Jurkat, Clone E6-1 (cell line): ENCODE measurements around the gene LTBP3.
A peak's percentile ranks its signal among the peaks of the same experiment; 100 is the strongest.

Experiments used
- DNase-seq: peaks from one replicate; pipeline ENCODE4 v3.0.0-alpha.2; 2011; ENCODE audit warnings: low read depth, low spot score
- H3K4me3 ChIP-seq: 2 replicates; pipeline ENCODE4 v1.5.1; 2011; ENCODE audit warnings: mild to moderate bottlenecking, low read length, control low read depth, moderate library complexity

LTBP3 gene

GRCh38 chr11:65502555-65503367 is 55.4 kb downstream of the LTBP3 start:
- peak overlapping the region; percentile 75 for H3K4me3 ChIP-seq
- no peak for DNase-seq

- peak overlapping the region; percentile 75 for H3K4me3 ChIP-seq
- no peak for DNase-seq
These were observed 55.9 kb downstream of the LTBP3 start for GRCh38 chr11:65502274-65502554.

GRCh38 chr11:65501472-65502273 is 56.5 kb downstream of the LTBP3 start:
- DNase-seq = no peak
- H3K4me3 ChIP-seq = peak overlapping the region; percentile 75

- H3K4me3 ChIP-seq = peak overlapping the region; percentile 75
- no peak for DNase-seq
These were observed 57.0 kb downstream of the LTBP3 start for GRCh38 chr11:65501186-65501471.

GRCh38 chr11:65500387-65501185 is 57.6 kb downstream of the LTBP3 start:
- no peak for DNase-seq
- peak overlapping the region; percentile 75 for H3K4me3 ChIP-seq

- H3K4me3 ChIP-seq = peak overlapping the region; percentile 75
- no peak for DNase-seq
These were observed 58.3 kb downstream of the LTBP3 start for GRCh38 chr11:65499713-65500386.

- H3K4me3 ChIP-seq = peak within 1 kb of the TSS; percentile 75
- peak; percentile 97 for DNase-seq
These were observed 59.0 kb downstream of the LTBP3 start, which contains the start of gene MALAT1 for GRCh38 chr11:65498977-65499712. Gene MALAT1 (plus strand): TSS chr11:65499045.

GRCh38 chr11:65498727-65498976 is 59.5 kb downstream of the LTBP3 start:
- DNase-seq = no peak
- peak overlapping the region; percentile 75 for H3K4me3 ChIP-seq

GRCh38 chr11:65498042-65498726 is 60.0 kb downstream of the LTBP3 start:
- peak; percentile 85 for DNase-seq
- H3K4me3 ChIP-seq = peak overlapping the region; percentile 75

- DNase-seq = peak; percentile 98
- peak overlapping the region; percentile 75 for H3K4me3 ChIP-seq
These were observed 60.8 kb downstream of the LTBP3 start for GRCh38 chr11:65497141-65498041.

GRCh38 chr11:65496304-65497140 is 61.6 kb downstream of the LTBP3 start:
- peak overlapping the region; percentile 54 for H3K4me3 ChIP-seq
- no peak for DNase-seq

GRCh38 chr11:65493367-65494176 is 64.6 kb downstream of the LTBP3 start:
- DNase-seq = no peak
- H3K4me3 ChIP-seq = no peak overlapping the region

- H3K4me3 ChIP-seq = no peak overlapping the region
- DNase-seq = no peak
These were observed 65.4 kb downstream of the LTBP3 start for GRCh38 chr11:65492637-65493366.

GRCh38 chr11:65492387-65492636 is 65.8 kb downstream of the LTBP3 start:
- no peak for DNase-seq
- no peak overlapping the region for H3K4me3 ChIP-seq

- no peak overlapping the region for H3K4me3 ChIP-seq
- DNase-seq = no peak
These were observed 66.4 kb downstream of the LTBP3 start for GRCh38 chr11:65491614-65492386.
